B cell (primary cell): Measurements from ENCODE around the gene ZNF19. TPM values are rescaled to one million over a fixed set of nuclear protein-coding genes. Genes with fewer than 3 reads are reported as not detected.

ENCODE experiments used
- ATAC-seq: fragments of 200-7000 bp; cut with Tn5 transposase; one replicate; pipeline ENCODE4 v1.10.0; 2021; ENCODE audit warnings: low read depth, mild to moderate bottlenecking, moderate number of reproducible peaks, moderate library complexity
- CTCF ChIA-PET: fragments of 350-600 bp; sonication (Branson Sonifier 250); formaldehyde crosslinking; loops from one replicate; lab custom pipeline; 2021; ENCODE audit warnings: antibody characterized with exemption, inconsistent platforms; lab: Charles Lee
- POLR2A ChIA-PET: fragments of 350-600 bp; sonication (Branson Sonifier 250); formaldehyde crosslinking; loops from one replicate; lab custom pipeline; 2021; ENCODE audit warnings: antibody characterized with exemption; lab: Charles Lee
- DNase-seq: peaks from one replicate; pipeline ENCODE4 v3.0.0; 2013
- H2AFZ ChIP-seq: 2 replicates; pipeline ENCODE4 v1.6.1; 2012; ENCODE audit warnings: mild to moderate bottlenecking, low read depth, low read length; ENCODE audit not compliant: insufficient read depth, poor library complexity, severe bottlenecking
- H3K27ac ChIP-seq, 2 donors: 1 replicate in 1 of 2; 2 replicates in 1 of 2; pipeline ENCODE4 v1.5.1; 2012 to 2013; ENCODE audit warnings: low read length in 2 of 2, mild to moderate bottlenecking in 2 of 2, moderate library complexity in 1 of 2
- H3K27me3 ChIP-seq, 4 experiments: fragments of 200-600 bp in 1 of 4; sonication (generic) in 1 of 4; replicated peaks in 1 of 4; 1 replicate in 2 of 4; 2 replicates in 2 of 4; pipeline versions ENCODE4 v1.6.1 to v1.7.0; 2013 to 2016; ENCODE audit warnings: low read length in 3 of 4, mild to moderate bottlenecking in 2 of 4, mixed read lengths in 1 of 4, moderate library complexity in 1 of 4; ENCODE audit not compliant: insufficient read depth in 4 of 4, control insufficient read depth in 3 of 4; ENCODE audit errors: control extremely low read depth in 1 of 4
- H3K36me3 ChIP-seq, 2 experiments: replicated peaks in 1 of 2; 1 replicate in 1 of 2; 2 replicates in 1 of 2; pipeline versions ENCODE4 v1.6.1 to v1.7.1; 2013; ENCODE audit warnings: low read length in 1 of 2; ENCODE audit not compliant: insufficient read depth in 2 of 2, control insufficient read depth in 1 of 2; ENCODE audit errors: control extremely low read depth in 1 of 2, extremely low read depth in 1 of 2
- H3K4me1 ChIP-seq, 2 donors: fragments of 200-600 bp in 1 of 2; sonication (generic) in 1 of 2; 1 replicate in 1 of 2; 2 replicates in 1 of 2; pipeline versions ENCODE4 v1.5.1 to v1.6.1; 2013 to 2017; ENCODE audit warnings: low read length in 2 of 2; ENCODE audit not compliant: control insufficient read depth in 2 of 2, insufficient read depth in 2 of 2
- H3K4me2 ChIP-seq: replicated peaks from 2 replicates; pipeline ENCODE3; 2012; ENCODE audit warnings: mild to moderate bottlenecking, low read depth, low read length; ENCODE audit not compliant: poor library complexity, severe bottlenecking
- H3K4me3 ChIP-seq, 5 experiments: fragments of 200-600 bp in 1 of 5; sonication (generic) in 1 of 5; 1 replicate in 3 of 5; 2 replicates in 2 of 5; pipeline versions ENCODE4 v1.5.1 to v1.7.0; 2011 to 2016; ENCODE audit warnings: low read length in 4 of 5, mild to moderate bottlenecking in 4 of 5, low read depth in 2 of 5, control low read depth in 1 of 5, moderate library complexity in 1 of 5; ENCODE audit not compliant: insufficient read depth in 1 of 5; ENCODE audit errors: control extremely low read depth in 1 of 5, extremely low read depth in 1 of 5
- H3K79me2 ChIP-seq: fragments of 200-600 bp; sonication (generic); one replicate; pipeline ENCODE4 v1.6.0; 2016; ENCODE audit warnings: low read length; ENCODE audit not compliant: control insufficient read depth, insufficient read depth
- H3K9ac ChIP-seq: fragments of 200-600 bp; sonication (generic); 2 replicates; pipeline ENCODE4 v1.6.1; 2017; ENCODE audit warnings: mild to moderate bottlenecking, low read length, moderate library complexity
- H3K9me3 ChIP-seq, 3 donors: one replicate each; pipeline versions ENCODE4 v1.6.1 to v1.7.1; 2013; ENCODE audit warnings: low read length in 2 of 3; ENCODE audit not compliant: control insufficient read depth in 2 of 3, insufficient read depth in 1 of 3; ENCODE audit errors: control extremely low read depth in 1 of 3
- H4K20me1 ChIP-seq: 2 replicates; pipeline ENCODE4 v1.6.0; 2012; ENCODE audit warnings: mild to moderate bottlenecking, low read length; ENCODE audit not compliant: insufficient read depth, control insufficient read depth, poor library complexity, severe bottlenecking
- H3K27ac Mint-ChIP-seq: one replicate; pipeline ENCODE4 v1.8.0; 2021; ENCODE audit warnings: mixed read lengths
- H3K27me3 Mint-ChIP-seq: one replicate; pipeline ENCODE4 v1.8.0; 2021; ENCODE audit warnings: mixed read lengths
- H3K4me1 Mint-ChIP-seq: one replicate; pipeline ENCODE4 v1.8.0; 2021; ENCODE audit warnings: mixed read lengths
- H3K4me3 Mint-ChIP-seq: one replicate; pipeline ENCODE4 v1.8.0; 2021; ENCODE audit warnings: mixed read lengths
- H3K9me3 Mint-ChIP-seq: one replicate; pipeline ENCODE4 v1.8.0; 2022; ENCODE audit warnings: mixed read lengths; ENCODE audit not compliant: insufficient read depth
- EZH2 ChIP-seq: IDR thresholded peaks from 2 replicates; pipeline ENCODE4 v1.6.1; 2012; ENCODE audit warnings: borderline replicate concordance, low read depth, mild to moderate bottlenecking, moderate library complexity, low read length; ENCODE audit not compliant: insufficient read depth, poor library complexity, severe bottlenecking
- WGBS: methylation state at CpG from one replicate; pipeline ENCODE4 v1.1.5; 2013; ENCODE audit warnings: missing lambda C conversion rate; ENCODE audit not compliant: insufficient coverage; 5-methylcytosine and 5-hydroxymethylcytosine counted together
- intact Hi-C: fragments of 100-400 bp; cut with micrococcal nuclease; formaldehyde crosslinking; loops from one replicate; pipeline ENCODE4 v1.10.0; 2022
- polyA plus RNA-seq: library from polyadenylated mRNA; depleted of rRNA; stranded (reverse); fragments of >200 nt; gene quantifications from 2 replicates; pipeline ENCODE4 v1.2.3, GENCODE V29; 2012
- total RNA-seq, 2 donors: library from RNA; stranded (reverse); fragments of 120-200 nt in 1 of 2; gene quantifications; 1 replicate in 1 of 2; 2 replicates in 1 of 2; pipeline versions ENCODE4 v1.2.3 to v1.2.4, GENCODE V29; 2013 to 2022
- TF ChIP-seq, protein P1 (sequence below): fragments of 200-600 bp; IDR thresholded peaks from one replicate; pipeline ENCODE4 v1.8.0; 2022; ENCODE audit warnings: antibody characterized with exemption, mild to moderate bottlenecking

ZNF19 gene
- total and polyA plus RNA-seq, 2 donors (not counting 1 experiment from before 2014, with no cell fraction given): 2.4 to 12.6 TPM

DNA sequence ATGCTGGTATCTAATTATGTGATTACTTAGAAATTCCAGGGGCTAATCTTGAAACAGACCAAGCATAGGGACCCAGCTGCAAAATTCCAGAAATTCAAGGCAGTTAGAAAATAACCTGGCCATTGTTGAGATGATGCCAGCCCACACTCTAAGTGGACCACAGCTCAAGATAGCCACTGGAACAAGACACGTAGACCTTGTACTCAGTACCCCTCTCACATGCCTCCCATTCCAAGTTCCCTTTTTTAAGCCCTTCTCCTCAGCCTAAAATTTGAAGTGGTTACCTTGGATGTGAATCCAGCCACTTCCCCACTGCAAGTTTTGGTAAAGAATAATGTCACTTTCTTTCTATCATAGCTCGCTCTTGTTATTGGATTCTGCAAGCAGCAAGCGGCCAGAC is 4.1 kb upstream of the ZNF19 start:
- no peak overlapping the region for H3K9ac ChIP-seq
- ChIA-PET CTCF (interaction anchor here (0.8 to 1.4 kb wide), 3 partner anchors 62 to 86 kb away, joined by 3 to 8 read pairs (median 3); no protein-coding TSS in a partner anchor), POLR2A (no interaction called here)
- no peak overlapping the region for H2AFZ ChIP-seq
- no peak overlapping the region for H3K4me2 ChIP-seq
- H3K79me2 ChIP-seq: no peaks in the 10 kb centered on the region
- 71% methylated on average over 1 of the region's 3 CpGs for WGBS
- no peak overlapping the region for H3K27ac ChIP-seq
- H3K9me3 ChIP-seq: no peaks in the 10 kb centered on the region
- ATAC-seq (no peak), DNase-seq (no peak)
- Mint-ChIP-seq H3K4me3 (no peak overlapping the region), H3K27ac (no peak overlapping the region), H3K4me1 (no peaks in the 10 kb centered on the region), H3K9me3 (no peaks in the 10 kb centered on the region), H3K27me3 (peaks cover 10% of the 10 kb centered on the region)
- no peak for TF ChIP-seq EZH2
- TF ChIP-seq, protein P1, sequence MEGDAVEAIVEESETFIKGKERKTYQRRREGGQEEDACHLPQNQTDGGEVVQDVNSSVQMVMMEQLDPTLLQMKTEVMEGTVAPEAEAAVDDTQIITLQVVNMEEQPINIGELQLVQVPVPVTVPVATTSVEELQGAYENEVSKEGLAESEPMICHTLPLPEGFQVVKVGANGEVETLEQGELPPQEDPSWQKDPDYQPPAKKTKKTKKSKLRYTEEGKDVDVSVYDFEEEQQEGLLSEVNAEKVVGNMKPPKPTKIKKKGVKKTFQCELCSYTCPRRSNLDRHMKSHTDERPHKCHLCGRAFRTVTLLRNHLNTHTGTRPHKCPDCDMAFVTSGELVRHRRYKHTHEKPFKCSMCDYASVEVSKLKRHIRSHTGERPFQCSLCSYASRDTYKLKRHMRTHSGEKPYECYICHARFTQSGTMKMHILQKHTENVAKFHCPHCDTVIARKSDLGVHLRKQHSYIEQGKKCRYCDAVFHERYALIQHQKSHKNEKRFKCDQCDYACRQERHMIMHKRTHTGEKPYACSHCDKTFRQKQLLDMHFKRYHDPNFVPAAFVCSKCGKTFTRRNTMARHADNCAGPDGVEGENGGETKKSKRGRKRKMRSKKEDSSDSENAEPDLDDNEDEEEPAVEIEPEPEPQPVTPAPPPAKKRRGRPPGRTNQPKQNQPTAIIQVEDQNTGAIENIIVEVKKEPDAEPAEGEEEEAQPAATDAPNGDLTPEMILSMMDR: no peak
- no peaks in the 10 kb centered on the region for H3K27me3 ChIP-seq
- intact Hi-C loops: no loop called here
- H3K36me3 ChIP-seq: no peaks in the 10 kb centered on the region
- no peak overlapping the region for H3K4me3 ChIP-seq
- H4K20me1 ChIP-seq: no peaks in the 10 kb centered on the region
- H3K4me1 ChIP-seq: no peaks in the 10 kb centered on the region

DNA sequence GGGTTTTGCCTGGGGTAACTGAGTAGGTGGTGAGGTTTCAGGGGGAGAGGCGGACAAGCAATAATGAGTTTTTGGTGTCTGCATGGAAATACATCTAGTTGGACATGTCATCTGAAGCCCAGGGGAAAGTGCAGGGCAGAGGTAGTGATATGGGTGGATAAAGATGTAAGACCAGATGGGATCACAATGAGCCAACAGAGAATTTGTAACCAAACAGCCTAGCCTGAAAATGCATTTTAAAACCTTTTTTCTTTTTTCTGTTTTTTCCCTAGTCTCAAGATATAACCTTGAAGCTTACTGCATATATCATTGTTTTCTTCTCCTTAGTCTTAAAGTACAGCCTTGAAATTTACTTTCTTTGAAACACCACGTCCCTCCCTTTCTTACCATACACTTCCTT is 3.7 kb upstream of the ZNF19 start:
- no peak overlapping the region for H2AFZ ChIP-seq

More for the DNA sequence above, 3.7 kb upstream of the ZNF19 start:
- Histone ChIP-seq H3K4me1 (no peaks in the 10 kb centered on the region), H3K4me3 (no peak overlapping the region), H3K36me3 (no peaks in the 10 kb centered on the region), H3K27ac (no peak overlapping the region), H3K79me2 (no peaks in the 10 kb centered on the region), H3K9ac (no peak overlapping the region), H3K9me3 (no peaks in the 10 kb centered on the region), H3K27me3 (no peaks in the 10 kb centered on the region), H4K20me1 (no peaks in the 10 kb centered on the region), H3K4me2 (no peak overlapping the region)
- Mint-ChIP-seq H3K9me3 (no peaks in the 10 kb centered on the region), H3K4me1 (no peaks in the 10 kb centered on the region), H3K27me3 (peaks cover 9% of the 10 kb centered on the region), H3K27ac (no peak overlapping the region), H3K4me3 (no peak overlapping the region)
- TF ChIP-seq, protein P1: no peak
- TF ChIP-seq EZH2: no peak
- no CpG with 5 or more reads among the region's 2 CpGs for WGBS
- no peak for ATAC-seq
- no peak for DNase-seq
- ChIA-PET CTCF (interaction anchor here (0.9 to 1.6 kb wide), 3 partner anchors 79 to 118 kb away, joined by 3 to 8 read pairs (median 5); no protein-coding TSS in a partner anchor), POLR2A (no interaction called here)
- intact Hi-C loops: no loop called here
